ENCODE measurements around the gene UBTD2.
"Not testable (repeated sequence)": the region's sequence is repeated elsewhere in the genome, so short reads cannot be mapped to it uniquely, and the experiment has no call there.

UBTD2 gene

DNA sequence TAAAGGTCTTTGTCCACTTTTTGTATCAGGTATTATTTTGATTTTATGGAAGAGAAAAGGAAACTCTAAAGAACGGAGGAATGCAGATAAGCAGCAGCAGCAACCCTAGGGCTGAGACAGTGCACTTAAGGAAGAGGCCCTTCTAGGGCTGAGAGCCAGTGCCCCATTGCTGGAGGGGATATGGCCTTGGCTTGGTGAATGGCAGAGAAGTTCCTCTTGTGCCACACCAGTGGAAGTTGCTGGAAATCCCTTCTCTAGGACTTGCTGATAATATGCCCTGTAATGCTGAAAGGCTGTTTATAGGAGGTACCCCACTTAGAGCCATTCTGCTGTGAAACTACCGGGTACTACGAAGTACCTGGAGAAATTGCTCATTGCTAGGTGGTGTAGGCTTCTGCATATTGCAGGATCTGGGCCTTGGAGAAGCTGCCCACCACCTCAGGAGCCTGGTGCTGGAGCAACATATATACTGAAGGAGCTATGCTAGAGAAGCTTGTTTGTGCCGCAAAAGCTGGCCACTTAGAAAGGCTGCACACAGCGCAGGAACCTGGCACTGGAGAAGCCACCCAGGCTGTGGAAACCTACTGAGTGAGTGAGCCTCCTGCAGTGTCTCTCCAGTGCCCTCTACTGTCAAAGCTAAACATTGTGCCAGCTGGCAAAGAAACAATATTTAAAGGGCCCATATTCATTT, 9.6 kb upstream of the UBTD2 start:
- DNase-seq (ENCODE audit: low read depth) = peak; percentile 62

DNA sequence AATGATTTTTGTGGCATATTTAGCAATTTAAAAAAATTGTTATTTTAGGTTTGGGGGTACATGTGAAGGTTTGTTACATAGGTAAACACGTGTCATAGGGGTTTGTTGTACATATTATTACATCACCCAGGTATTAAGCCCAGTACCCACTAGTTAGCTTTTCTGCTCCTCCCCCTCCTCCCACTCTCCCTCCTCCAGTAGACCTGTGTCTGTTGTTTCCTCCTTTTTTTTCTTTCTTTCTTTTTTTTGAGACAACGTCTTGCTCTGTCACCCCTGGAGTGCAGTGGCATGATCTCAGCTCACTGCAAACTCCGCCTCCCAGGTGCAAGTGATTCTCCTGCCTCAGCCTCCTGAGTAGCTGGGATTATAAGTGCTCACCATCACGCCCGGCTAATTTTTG, 8.3 kb upstream of the UBTD2 start:
- DNase-seq (ENCODE audit: low read depth) = not testable (repeated sequence)

DNA sequence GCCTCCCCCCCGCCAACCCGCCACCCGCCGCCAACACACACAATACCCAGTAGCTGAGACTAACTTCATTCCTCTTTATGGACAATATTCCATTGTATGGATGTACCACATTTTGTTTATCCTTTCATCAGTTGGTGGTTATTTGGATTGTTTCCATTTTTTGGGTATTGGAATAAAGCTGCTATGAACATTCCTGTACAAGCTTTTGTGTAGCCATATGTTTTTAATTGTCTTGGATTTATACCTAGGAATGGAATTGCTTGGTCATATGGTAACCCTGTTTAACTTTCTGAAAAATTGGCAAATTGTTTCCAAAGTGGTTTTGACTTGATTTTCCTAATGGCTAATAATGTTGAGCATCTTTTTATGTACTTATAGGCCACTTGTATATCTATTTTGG, 4.9 kb upstream of the UBTD2 start:
- no peak for DNase-seq (ENCODE audit: low read depth)

DNA sequence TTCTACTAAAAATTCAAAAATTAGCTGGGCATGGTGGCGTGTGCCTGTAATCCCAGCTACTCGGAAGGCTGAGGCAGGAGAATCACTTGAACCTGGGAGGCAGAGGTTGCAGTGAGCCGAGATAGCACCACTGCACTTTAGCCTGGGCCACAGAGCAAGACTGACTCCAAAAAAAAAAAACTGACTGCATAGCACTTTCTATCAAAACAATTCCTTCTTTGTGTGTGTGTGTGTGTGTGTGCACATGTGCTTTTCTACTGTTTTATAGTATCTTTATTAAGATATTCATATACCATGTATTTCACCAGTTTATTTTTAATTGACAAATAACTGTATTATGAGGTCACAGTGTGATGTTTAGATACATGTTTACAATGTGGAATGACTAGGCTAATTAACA, 3.6 kb upstream of the UBTD2 start:
- DNase-seq (ENCODE audit: low read depth) = not testable (repeated sequence)

DNA sequence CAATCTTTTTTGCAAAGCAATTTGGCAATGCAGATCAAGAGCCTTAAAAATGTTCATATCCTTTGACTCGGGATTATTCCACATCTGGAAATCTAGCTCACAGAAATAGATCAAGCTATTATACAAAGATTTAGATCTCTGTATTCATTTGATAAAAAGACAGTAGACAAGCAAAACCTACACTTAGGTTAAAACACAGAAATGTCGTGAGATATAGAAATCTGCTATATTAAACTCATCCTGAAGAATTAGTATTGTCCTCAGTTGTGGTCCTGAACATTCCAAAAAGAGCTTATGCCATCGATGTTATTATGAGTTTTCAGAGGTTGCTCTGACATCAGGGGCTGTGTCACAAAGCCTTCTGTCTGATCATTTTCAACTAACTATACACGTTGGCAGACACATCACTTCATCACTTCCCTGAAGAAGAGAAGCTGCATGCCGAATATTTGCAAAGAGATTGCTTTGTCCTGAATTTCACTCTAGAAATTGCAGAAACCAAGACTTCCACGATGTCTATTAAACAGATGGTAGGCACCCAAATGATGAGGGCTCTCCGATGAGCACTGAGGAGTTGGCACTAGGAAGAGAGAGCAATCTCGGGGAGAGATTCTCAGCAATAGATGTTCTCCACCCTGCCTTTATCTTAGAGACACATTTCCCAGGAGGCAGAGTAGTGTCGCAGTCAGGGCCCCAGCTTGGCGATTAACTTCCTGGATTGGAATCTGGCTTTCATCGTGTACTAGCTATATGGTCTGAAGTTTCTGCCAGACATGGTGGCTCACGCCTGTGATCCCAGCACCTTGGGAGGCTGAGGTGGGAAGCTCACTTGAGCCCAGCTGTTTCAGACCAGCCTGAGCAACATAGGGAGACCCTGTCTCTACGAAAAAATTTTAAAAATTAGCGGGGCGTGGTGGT, 1.9 kb upstream of the UBTD2 start:
- DNase-seq (ENCODE audit: low read depth) = no peak

DNA sequence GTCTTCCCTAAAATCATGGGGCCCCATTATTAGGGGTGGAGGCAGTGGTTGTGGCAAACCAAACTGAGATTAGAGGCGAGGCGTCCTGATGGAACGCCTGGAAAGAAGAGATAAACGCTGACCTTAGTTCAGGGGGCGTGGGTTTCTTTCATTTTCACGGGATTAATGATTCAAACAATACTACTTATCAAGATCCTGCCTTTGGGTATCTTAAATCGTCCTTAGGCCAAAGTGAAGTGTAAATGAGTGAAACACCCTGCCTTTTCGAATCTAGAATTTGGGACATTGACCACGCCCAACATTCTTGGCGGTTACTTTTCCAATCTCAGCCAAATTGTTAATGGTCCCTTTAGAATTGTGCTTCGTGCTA, 1.0 kb upstream of the UBTD2 start:
- DNase-seq (ENCODE audit: low read depth) = no peak

DNA sequence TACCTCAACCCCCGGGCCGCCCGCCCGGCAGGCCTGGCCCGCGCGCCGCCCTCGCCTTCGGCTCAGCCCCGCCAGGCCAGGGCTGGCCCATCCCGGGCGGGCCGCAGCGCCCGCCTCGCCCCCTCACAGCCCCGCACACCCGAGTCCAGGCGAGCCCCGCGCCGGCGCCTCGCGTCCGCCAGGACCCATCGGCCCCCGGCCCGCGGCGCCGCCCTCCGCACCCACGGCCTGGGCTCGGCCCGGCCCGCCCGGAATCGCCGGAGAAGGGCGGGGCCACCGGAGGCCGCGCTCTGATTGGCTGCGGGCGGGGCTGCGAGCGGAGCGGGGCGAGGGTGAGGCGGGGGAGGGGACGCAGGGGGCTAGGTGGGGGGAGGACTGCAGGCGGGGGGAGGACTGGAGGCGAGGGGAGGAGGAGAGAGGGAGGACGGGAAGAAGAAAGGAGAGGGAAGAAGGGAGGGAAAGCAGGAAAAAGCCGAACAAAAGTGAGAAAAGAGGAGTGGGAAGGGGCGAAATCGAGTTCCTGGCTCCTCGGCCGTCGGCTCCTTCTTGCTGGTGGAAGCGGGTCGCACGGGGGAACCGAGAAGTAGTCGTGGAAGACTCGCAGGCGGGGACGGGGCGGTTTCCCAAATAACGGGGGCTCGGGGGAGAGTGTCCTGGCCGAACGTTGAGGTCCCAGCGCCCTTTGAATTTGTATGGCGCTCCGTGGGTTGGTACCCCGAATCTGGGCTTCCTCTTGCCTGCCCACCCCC, 472 bp upstream of the UBTD2 start:
- DNase-seq (ENCODE audit: low read depth) = peak; percentile 76

DNA sequence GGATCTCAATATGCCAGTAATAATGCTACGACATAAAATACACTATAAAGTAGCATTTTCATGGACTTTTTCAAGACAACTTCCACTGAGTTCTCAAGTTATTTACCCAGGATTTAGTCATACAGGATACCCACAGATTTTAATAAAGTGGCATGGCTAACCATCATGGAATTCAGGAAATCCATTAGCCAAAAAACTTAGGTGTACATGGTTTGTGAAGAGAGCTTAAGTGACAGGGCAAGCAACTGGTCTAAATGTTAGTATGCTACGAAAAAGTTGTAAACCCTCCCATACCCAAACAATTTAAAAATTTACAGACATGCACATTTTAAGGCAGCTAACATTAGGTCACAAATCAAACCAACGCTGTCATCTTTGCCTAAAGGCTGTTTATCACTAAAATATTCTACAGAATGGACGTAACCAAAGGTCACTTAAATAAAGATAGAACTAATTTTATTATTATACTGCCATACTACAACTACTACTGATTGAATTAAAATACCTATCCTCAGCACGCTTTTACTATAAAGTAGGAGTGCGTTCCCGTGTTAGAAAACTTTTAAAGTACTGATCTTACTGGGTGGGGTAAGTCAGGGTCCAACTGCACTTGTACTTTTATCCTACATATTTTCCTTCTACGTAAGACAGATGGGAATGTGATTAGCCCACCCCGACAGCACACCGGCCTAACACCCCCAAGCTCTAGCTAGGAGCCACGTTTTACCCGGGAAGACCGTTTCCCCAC, 1.1 kb downstream of the UBTD2 start:
- no peak for DNase-seq (ENCODE audit: low read depth)

DNA sequence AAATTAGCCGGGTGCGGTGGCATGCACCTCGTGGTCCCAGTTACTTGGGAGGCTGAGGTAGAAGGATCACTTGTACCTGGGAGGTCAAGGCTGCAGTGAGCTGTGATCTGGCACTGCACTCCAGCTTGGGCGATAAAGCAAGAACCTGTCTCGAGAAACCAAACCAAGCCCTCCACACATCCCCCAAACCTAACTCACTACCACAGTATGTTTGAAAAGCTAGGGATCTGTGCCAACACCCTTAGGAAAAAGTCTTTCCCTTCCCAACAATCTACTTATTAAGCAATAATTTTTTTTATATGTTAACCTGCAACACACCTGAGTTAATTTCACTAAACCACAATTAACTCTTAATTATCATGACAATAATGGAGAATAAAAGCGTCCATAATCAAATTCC, 2.2 kb downstream of the UBTD2 start:
- DNase-seq (ENCODE audit: low read depth) = no peak

DNA sequence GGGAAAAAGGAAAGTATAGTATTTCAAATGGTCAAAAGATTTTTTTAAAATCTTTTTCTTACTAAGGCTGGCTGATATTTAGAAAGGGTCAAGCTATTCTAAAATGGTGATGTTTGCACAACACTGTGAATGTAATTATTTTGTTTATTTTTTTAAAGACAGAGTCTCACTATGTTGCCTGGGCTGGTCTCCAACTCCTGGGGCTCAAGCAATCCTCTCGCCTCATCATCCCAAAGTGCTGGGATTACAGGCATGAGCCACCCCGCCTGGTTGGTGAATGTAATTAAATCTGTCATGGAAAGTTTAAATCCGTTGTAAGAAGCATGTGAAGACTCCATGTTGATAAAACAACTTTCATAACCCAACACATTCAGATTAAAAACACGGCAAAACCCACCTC, 2.6 kb downstream of the UBTD2 start:
- peak; percentile 43 for DNase-seq (ENCODE audit: low read depth)

DNA sequence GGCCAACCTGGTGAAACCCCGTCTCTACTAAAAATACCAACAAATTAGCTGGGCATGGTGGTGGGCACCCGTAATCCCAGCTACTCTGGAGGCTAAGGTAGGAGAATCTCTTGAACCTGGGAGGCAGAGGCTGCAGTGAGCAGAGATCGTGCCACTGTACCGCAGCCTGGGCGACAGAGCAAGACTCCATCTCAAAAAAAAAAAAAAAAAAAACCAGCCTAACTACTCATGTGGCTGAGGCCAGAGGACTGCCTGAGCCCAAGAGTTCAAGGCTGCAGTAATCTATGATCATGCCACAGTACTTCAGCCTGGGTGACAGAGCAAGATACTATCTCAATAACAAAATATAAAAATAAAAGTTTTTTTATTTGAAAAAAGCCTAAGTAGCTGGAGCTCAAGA, 3.2 kb downstream of the UBTD2 start:
- DNase-seq (ENCODE audit: low read depth) = no peak

DNA sequence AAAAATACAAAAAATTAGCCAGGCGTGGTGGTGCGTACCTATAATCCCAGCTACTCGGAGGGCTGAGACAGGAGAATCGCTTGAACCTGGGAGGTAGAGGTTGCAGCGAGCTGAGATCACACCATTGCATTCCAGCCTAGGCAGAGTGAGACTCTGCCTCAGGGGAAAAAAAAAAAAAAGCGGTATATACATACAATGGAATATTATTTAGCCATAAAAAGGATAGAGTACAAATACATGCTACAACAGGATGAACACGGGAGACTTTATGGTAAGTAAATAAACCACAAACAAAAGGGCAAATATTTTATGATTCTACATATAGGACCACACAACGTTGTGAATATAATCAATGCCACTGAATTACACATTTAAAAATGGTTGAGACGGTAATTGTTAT, 5.2 kb downstream of the UBTD2 start:
- DNase-seq (ENCODE audit: low read depth) = no peak

DNA sequence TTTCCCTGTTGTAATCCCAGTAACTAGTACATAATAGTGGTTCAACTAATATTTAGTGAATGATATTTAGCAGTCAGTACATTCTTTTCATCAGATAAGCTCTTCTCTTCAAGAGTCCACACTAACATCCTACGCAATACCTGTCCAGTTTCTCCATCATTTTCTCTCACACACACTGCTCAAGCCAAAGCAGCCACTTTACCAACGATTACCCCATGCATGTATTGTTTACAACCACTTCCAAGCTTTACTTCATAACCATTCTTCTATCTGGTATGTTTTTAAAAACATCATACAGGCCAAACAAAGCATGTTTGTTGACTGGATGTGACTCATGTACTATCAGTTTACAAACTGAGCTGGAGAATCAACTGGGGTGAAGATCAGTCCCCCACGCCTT, 7.3 kb downstream of the UBTD2 start:
- DNase-seq (ENCODE audit: low read depth) = no peak

DNA sequence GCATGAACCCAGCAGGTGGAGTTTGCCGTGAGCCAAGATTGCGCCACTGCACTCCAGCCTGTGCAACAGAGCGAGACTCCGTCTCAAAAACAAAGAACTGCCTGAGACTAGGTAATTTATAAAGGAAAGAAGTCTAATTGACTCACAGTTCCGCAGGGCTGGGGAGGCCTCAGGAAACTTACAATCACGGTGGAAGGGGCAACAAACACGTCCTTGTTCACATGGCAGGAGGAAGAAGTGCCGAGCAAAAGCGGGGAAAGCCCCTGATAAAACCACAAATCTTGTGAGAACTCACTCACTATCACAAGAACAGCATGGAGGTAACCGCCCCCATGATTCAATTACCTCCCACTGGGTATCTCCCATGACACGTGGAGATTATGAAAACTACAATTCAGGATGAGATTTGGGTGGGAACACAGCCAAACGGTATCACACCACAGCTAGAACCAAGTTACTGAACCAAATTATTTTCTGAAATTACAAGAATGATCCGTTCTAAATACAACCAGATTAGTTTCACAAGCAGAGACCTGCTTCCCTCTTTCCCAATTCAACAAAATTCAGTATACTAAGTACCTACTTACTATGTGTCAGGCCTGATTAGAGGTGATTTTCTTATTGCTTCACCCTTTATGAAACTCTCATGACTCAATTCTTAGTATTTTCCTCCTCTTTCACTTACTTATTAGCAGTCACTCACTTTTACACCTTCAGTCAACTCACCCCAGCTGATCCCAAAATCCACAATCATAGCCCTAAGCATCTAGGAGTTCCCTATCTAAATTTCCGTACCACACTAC, 8.4 kb downstream of the UBTD2 start:
- DNase-seq (ENCODE audit: low read depth) = no peak

DNA sequence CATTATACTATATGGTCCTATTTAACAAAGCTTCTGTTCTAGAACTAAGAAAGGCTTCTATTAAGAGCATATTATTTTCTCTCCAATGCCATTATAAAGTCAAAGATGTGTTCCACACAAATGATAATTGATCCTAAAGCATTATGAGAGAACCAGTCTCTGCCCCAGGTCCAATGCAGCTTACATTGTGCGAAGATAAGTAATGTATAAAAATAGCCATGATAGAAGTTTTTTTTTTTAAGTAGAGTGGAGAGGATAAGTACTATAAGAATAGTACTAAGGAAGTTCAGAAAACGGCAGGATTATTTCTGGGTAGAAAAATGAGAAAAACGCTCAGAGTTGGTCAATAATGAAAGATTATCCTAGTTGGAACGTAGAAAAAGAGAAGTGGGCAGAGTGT, 15.6 kb downstream of the UBTD2 start:
- no peak for DNase-seq (ENCODE audit: low read depth)

DNA sequence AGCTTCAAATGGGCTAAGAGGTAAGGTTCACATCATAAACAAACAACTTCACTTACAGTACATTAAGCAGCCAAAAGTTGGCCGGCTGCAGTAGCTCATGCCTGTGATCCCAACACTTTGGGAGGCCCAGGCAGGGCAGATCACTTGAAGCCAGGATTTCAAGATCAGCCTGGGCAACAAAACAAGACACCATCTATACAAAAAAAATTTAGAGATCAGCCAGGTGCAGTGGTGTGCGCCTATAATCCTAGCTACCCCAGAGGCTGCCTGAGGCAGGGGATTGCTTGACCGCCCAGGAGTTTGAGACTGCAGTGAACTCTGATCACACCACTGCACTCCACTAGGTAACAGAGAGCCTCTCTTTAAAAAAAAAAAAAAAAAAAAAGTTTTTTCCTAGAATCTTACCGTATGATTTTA, 16.9 kb downstream of the UBTD2 start:
- DNase-seq (ENCODE audit: low read depth) = no peak

DNA sequence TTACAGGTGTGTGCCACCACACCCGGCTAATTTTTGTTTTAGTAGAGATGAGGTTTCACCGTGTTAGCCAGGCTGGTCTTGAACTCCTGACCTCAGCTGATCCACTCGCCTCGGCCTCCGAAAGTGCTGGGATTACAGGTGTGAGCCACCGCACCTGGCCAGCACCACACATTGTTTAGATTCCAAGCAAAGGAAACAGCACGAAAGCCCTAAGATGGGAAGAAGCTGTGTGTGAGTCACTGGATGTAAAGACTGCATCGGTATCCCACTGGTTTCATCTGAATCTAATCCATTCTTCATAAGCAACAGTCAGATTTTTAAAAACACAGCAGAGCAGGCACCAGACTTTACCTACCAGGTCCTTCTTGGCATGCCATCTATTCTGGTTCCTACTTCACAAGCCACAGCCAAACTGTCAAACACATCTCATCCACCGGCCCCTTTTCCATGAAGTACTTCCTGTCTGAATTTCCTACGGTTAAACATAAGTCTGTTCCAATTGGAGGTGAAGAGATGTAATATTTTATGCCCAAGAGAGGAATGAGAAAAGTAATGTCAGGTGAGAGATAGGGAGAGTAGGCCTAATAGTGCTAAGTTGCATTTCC, 17.4 kb downstream of the UBTD2 start:
- no peak for DNase-seq (ENCODE audit: low read depth)

DNA sequence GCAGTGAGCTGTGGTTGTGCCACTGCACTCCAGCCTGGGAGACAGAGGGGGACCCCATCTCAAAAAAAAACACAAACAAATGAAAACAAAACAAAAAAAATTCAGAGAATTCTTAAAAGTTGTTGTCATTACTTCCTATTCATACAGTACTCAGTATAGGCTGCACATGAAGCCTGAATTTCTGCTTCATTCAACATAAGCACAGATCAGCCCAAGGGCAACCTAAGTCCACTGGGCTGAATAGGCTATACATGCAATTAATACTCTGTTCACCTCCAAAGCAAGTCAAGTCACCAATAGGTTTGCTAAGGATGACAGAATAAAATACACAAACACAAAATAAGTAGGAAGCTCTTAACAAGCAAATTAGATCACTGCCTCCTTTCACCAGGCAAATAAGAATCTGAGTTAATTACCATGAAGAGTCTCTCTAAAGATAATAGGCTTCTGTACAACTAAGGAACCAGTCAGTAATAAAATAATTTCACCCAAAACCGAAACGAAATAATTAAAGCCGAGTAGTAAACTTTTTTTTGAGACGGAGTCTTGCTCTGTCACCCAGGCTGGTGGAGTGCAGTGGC, 18.7 kb downstream of the UBTD2 start:
- DNase-seq (ENCODE audit: low read depth) = no peak

DNA sequence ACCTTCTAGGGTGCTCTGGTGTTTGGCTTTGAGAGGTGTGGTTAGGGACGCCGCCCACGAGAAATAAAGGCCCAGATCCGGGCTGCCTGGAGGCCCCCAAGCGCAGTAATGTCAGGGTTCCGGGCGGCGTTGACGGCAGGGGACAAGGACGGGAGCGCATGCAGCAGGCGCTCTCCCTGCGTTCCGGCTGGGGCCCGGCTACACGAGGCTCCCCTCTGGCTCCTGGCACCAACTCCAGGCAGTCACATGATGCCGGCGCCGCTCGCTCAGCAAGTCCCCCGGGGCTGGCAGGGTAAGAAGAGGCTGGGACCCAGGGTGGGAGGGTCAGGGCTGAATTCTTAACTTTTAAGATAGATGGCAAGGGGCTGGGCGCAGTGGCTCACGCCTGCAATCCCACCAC, 28.1 kb downstream of the UBTD2 start:
- DNase-seq (ENCODE audit: low read depth) = no peak

DNA sequence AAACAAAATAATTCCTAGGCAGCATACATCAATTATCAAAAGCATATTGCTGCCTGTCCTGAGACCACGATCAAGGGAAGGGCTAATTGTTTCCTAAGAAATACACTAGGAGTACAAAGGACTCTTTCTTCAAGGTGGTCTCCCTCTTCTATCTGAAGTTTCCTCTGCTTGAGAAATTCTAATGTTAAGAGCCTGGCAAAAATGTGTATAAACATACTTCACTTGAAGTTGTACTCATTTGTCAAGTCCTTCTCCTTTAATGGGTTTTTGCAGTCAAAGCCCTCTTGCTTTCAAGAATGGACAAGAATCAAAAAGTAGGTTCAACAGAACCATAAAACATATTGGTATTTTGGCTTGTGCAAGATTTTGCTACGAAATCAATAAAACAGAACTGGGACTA, 31.1 kb downstream of the UBTD2 start:
- no peak for DNase-seq (ENCODE audit: low read depth)

DNA sequence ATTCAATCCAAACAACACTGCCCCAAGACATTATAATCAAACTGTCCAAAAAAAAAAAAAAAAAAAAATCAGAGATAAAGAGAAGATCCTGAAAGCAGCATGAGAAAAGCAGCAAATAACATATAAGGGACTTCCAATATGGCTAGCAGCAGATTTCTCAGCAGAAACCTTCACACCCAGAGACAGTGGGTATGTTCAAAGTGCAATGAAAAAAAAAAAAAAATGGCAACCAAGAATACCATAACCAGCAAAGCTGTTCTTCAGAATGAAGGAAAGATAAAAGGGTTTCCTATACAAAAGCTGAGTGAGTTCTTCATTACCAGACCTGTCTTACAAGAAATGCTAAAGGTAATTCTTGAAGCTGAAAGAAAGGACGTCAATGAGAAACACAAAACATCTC, 32.1 kb downstream of the UBTD2 start:
- no peak for DNase-seq (ENCODE audit: low read depth)
